ENCODE data around the gene ERC1.

Gene ERC1

GRCh38 chr12:1500095-1500801 is 509.2 kb downstream of the ERC1 start:
- DNase-seq = no peak

GRCh38 chr12:1501001-1501400 is 510.0 kb downstream of the ERC1 start:
- DNase-seq = no peak

- DNase-seq = no peak
Observed at GRCh38 chr12:1501695-1502378, 510.8 kb downstream of the ERC1 start.

GRCh38 chr12:1502379-1502720 is 511.3 kb downstream of the ERC1 start:
- DNase-seq = no peak

GRCh38 chr12:1502831-1503230 is 511.8 kb downstream of the ERC1 start:
- DNase-seq = no peak

- DNase-seq = no peak
Observed at GRCh38 chr12:1503281-1503711, 512.3 kb downstream of the ERC1 start.

- no peak for DNase-seq
Observed at GRCh38 chr12:1504304-1504894, 513.4 kb downstream of the ERC1 start.

GRCh38 chr12:1504895-1505311 is 513.9 kb downstream of the ERC1 start:
- DNase-seq = no peak

- DNase-seq = no peak
Observed at GRCh38 chr12:1505576-1505975, 514.6 kb downstream of the ERC1 start.

GRCh38 chr12:1507308-1507707 is 516.3 kb downstream of the ERC1 start:
- DNase-seq = no peak

GRCh38 chr12:1509413-1510052 is 518.5 kb downstream of the ERC1 start:
- DNase-seq = no peak

GRCh38 chr12:1510056-1510812 is 519.2 kb downstream of the ERC1 start:
- DNase-seq = no peak

- no peak for DNase-seq
Observed at GRCh38 chr12:1515010-1515409, 524.0 kb downstream of the ERC1 start.

GRCh38 chr12:1515428-1515827 is 524.4 kb downstream of the ERC1 start:
- no peak for DNase-seq

GRCh38 chr12:1517007-1517406 is 526.0 kb downstream of the ERC1 start:
- DNase-seq = no peak

- DNase-seq = no peak
Observed at GRCh38 chr12:1517734-1518525, 526.9 kb downstream of the ERC1 start.

- DNase-seq = no peak
Observed at GRCh38 chr12:1518591-1519516, 527.8 kb downstream of the ERC1 start.

GRCh38 chr12:1519642-1520041 is 528.6 kb downstream of the ERC1 start:
- DNase-seq = no peak

GRCh38 chr12:1523046-1523445 is 532.0 kb downstream of the ERC1 start:
- no peak for DNase-seq

GRCh38 chr12:1523558-1524050 is 532.6 kb downstream of the ERC1 start:
- no peak for DNase-seq

- DNase-seq = no peak
Observed at GRCh38 chr12:1525858-1526257, 534.8 kb downstream of the ERC1 start.
